AG08395 (cell line): ENCODE data around the gene LTBP2.
"Not testable (repeated sequence)": the region's sequence is repeated elsewhere in the genome, so short reads cannot be mapped to it uniquely, and the experiment has no call there.

Experiments used
- DNase-seq: peaks from one replicate; pipeline ENCODE4 v3.0.0; 2012; ENCODE audit warnings: mixed read lengths, low spot score

LTBP2 gene

GRCh38 chr14:74551001-74551400 lies 61.0 kb downstream of the LTBP2 start:
- no peak for DNase-seq

GRCh38 chr14:74550071-74550470 lies 62.0 kb downstream of the LTBP2 start:
- no peak for DNase-seq

GRCh38 chr14:74549588-74549987 lies 62.4 kb downstream of the LTBP2 start:
- DNase-seq = peak; percentile 15

GRCh38 chr14:74548881-74549280 lies 63.2 kb downstream of the LTBP2 start:
- peak; percentile 69 for DNase-seq

- no peak for DNase-seq
Measured at GRCh38 chr14:74547331-74547927, 64.6 kb downstream of the LTBP2 start.

GRCh38 chr14:74546416-74546815 lies 65.6 kb downstream of the LTBP2 start:
- DNase-seq = no peak

GRCh38 chr14:74545386-74545785 lies 66.7 kb downstream of the LTBP2 start:
- no peak for DNase-seq

- no peak for DNase-seq
Measured at GRCh38 chr14:74543771-74544438, 68.1 kb downstream of the LTBP2 start.

GRCh38 chr14:74542056-74542685 lies 69.9 kb downstream of the LTBP2 start:
- DNase-seq = no peak

- no peak for DNase-seq
Measured at GRCh38 chr14:74541225-74541624, 70.8 kb downstream of the LTBP2 start.

- DNase-seq = no peak
Measured at GRCh38 chr14:74539503-74539902, 72.5 kb downstream of the LTBP2 start.

GRCh38 chr14:74538411-74539391 lies 73.3 kb downstream of the LTBP2 start:
- no peak for DNase-seq

GRCh38 chr14:74536336-74536735 lies 75.7 kb downstream of the LTBP2 start:
- not testable (repeated sequence) for DNase-seq

- no peak for DNase-seq
Measured at GRCh38 chr14:74535756-74536325, 76.2 kb downstream of the LTBP2 start.

- no peak for DNase-seq
Measured at GRCh38 chr14:74533576-74533975, 78.5 kb downstream of the LTBP2 start.

- no peak for DNase-seq
Measured at GRCh38 chr14:74532246-74532645, 79.8 kb downstream of the LTBP2 start.

- DNase-seq = peak; percentile 43
Measured at GRCh38 chr14:74531467-74531866, 80.6 kb downstream of the LTBP2 start.

- DNase-seq = no peak
Measured at GRCh38 chr14:74531006-74531405, 81.0 kb downstream of the LTBP2 start.

- DNase-seq = no peak
Measured at GRCh38 chr14:74528886-74529285, 83.2 kb downstream of the LTBP2 start.

GRCh38 chr14:74528406-74528805 lies 83.6 kb downstream of the LTBP2 start:
- no peak for DNase-seq

GRCh38 chr14:74527736-74528280 lies 84.2 kb downstream of the LTBP2 start:
- no peak for DNase-seq
